ENCODE measurements around the gene EXOC3L2.
A peak's percentile ranks its signal among the peaks of the same experiment; 100 is the strongest.

The EXOC3L2 gene

DNA sequence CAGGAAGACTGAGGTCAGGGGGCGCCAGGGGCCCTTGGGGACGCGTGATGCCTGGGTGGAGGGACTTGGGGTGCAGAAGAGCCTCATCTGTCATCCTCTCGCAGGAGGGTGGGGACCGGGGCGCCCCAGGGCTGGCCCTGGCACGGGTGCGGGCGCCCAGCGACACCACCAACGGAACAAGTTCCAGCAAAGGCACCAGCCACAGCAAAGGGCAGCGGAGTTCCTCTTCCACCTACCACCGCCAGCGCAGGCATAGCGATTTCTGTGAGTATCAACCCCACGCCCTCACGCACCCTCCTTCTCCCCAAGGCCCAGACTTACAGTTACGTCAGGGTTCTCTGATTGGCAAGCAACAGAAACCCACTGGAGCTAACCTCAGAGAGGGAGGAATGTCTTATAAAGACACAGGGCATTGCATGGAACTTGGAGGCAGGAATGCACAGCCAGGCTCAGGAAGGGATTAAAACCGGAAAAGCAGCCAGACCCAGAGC is 35.3 kb upstream of the EXOC3L2 start:
- no peak overlapping the region for H3K4me3 ChIP-seq (replicated peaks; ENCODE audit: low read depth, low read length)
- DNase-seq (ENCODE audit: low read depth): no peak
- TF ChIP-seq, protein P1, sequence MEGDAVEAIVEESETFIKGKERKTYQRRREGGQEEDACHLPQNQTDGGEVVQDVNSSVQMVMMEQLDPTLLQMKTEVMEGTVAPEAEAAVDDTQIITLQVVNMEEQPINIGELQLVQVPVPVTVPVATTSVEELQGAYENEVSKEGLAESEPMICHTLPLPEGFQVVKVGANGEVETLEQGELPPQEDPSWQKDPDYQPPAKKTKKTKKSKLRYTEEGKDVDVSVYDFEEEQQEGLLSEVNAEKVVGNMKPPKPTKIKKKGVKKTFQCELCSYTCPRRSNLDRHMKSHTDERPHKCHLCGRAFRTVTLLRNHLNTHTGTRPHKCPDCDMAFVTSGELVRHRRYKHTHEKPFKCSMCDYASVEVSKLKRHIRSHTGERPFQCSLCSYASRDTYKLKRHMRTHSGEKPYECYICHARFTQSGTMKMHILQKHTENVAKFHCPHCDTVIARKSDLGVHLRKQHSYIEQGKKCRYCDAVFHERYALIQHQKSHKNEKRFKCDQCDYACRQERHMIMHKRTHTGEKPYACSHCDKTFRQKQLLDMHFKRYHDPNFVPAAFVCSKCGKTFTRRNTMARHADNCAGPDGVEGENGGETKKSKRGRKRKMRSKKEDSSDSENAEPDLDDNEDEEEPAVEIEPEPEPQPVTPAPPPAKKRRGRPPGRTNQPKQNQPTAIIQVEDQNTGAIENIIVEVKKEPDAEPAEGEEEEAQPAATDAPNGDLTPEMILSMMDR (IDR thresholded peaks at IDR 0.05; ENCODE audit: low read length, missing control alignments): no peak

DNA sequence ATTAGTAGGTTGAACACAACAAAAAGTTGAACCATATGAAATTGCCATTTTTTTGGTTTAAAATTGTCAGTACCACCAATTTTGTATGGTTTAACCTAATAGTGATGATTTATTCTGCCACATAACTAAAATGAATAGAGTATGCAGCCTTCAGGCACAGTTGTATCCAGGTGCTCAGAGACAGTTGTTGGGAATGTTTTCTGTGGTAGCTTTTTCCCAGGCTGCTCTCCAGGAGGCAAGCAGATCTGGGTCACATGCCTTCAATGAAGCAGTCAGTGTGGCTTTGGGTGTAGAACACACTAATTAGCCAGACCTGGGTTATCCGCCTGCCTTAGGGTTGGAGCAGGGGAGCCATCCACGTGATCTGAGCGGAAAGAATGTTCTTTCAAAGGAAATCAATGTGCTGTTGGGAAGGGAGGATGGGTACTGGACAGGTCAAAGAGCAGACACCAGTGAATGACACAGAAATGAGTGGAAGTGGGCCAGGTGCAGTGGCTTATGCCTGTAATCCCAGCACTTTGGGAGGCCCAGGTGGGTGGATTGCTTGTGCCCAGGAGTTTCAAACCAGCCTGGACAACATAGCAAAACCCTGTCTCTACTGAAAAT is 34.5 kb upstream of the EXOC3L2 start:
- no peak for DNase-seq (ENCODE audit: low read depth)
- TF ChIP-seq, protein P1 (IDR thresholded peaks at IDR 0.05; ENCODE audit: low read length, missing control alignments): no peak
- H3K4me3 ChIP-seq (replicated peaks; ENCODE audit: low read depth, low read length): no peak overlapping the region

DNA sequence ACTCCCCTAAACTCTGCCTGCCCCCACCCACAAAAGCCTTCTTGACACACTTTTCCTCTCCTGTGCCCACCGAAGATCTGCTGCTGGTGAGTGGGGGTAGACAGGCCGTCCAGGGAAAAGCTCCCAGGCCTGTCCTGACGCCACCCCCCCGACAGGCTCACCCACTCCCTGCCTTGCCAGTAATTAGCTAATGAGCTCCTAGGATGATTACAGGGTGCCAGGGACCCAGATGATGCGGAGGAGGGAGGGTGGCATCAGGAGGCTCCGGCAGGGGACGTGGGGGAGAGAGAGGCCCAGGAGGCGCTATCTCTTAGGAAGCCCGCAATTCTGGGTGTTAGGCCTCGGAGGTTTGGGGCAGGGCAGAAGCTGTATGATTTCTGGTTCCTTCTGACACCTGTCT is 32.9 kb upstream of the EXOC3L2 start:
- TF ChIP-seq, protein P1 (IDR thresholded peaks at IDR 0.05; ENCODE audit: low read length, missing control alignments): no peak

DNA sequence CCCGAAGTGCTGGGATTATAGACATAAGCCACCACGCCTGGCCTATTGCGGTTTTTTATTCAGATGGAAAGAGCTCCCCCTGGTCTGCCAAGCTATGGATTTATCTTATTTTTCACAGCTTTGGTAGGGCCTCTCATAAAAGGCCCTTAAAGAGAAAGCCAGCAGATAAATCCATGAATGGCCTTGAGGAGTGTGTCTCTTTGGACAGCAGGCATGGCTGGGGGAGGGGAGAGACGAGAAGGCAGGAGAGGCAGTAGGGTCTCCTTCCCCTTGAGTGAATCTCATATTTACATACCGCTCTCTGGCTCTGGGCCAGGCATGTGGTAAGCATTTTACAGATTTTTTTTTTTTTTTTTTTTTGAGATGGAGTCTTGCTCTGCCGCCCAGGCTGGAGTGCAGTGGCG is 31.1 kb upstream of the EXOC3L2 start:
- TF ChIP-seq, protein P1 (IDR thresholded peaks at IDR 0.05; ENCODE audit: low read length, missing control alignments): no peak
- DNase-seq (ENCODE audit: low read depth): peak; percentile 23
- H3K4me3 ChIP-seq (replicated peaks; ENCODE audit: low read depth, low read length): no peak overlapping the region

More for the DNA sequence above, 32.9 kb upstream of the EXOC3L2 start:
- H3K4me3 ChIP-seq (replicated peaks; ENCODE audit: low read depth, low read length): no peak overlapping the region
- no peak for DNase-seq (ENCODE audit: low read depth)

DNA sequence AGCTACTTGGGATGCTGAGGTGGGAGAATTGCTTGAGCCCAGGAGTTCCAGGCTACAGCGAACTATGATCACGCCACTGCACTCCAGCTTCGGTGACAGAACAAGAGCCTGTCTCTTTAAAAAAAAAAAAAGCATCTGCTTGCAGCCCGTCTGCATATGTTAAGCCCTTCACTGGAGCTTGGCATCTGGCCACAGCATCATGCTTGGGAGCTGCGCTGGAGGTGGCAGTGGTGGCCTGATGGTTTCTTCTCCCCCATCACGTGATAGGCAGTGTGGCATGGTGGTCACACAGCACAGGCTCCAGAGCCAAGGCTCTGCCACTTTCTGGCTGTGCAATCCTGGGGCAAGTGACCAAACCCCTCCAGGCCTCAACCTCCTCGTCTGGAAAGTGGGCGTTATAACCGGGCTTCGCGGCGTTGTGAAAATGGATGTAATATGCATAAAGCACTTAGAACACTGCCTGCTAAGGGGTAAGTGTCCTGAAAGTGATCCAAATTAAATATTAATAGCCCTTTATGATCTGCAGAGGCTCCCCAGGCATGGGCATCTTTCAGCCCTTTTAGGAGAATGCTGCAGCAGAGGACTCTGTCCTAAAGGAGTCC is 30.3 kb upstream of the EXOC3L2 start:
- no peak for DNase-seq (ENCODE audit: low read depth)
- TF ChIP-seq, protein P1 (IDR thresholded peaks at IDR 0.05; ENCODE audit: low read length, missing control alignments): no peak
- H3K4me3 ChIP-seq (replicated peaks; ENCODE audit: low read depth, low read length): no peak overlapping the region

DNA sequence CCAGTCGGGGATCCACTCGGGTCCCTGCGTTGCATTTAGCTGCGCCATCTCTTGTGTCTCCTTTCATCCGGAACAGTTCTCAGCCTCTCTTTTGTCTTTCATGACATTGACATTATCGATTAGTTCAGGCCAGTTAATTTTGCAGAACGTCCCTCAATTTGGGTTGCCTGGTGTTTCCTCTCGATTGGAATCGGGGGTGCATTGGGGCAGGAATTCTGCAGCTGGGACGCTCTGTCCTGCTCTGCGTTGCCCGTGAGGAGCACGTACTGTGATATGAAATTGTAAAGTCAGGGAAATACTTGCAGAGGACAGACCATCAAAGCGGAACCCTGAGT is 28.3 kb upstream of the EXOC3L2 start:
- TF ChIP-seq, protein P1 (IDR thresholded peaks at IDR 0.05; ENCODE audit: low read length, missing control alignments): no peak
- H3K4me3 ChIP-seq (replicated peaks; ENCODE audit: low read depth, low read length): no peak overlapping the region
- no peak for DNase-seq (ENCODE audit: low read depth)

DNA sequence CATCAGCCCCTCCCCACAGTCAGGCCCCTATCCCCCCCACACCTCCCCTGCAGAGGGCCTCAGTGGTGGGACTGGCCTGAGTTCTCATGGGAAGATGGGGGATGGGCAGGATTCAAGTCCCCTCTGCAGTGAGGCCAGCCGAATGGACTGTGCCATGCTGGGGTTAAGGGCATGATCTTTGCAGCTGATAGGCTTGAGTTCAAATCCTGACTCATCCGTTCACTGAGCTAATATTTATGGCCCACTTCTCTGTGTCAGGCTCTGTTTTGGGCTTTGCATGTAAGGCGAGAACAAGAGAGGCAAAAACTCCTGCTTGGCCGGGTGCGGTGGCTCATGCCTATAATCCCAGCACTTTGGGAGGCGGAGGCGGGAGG is 26.5 kb upstream of the EXOC3L2 start:
- no peak for DNase-seq (ENCODE audit: low read depth)
- TF ChIP-seq, protein P1 (IDR thresholded peaks at IDR 0.05; ENCODE audit: low read length, missing control alignments): no peak
- H3K4me3 ChIP-seq (replicated peaks; ENCODE audit: low read depth, low read length): no peak overlapping the region
